Neural cell (in vitro differentiated cells): ENCODE measurements around the gene ACBD5. TPM values are rescaled to one million over a fixed set of nuclear protein-coding genes. Genes with fewer than 3 reads are reported as not detected.

ENCODE experiments used
- H2AFZ ChIP-seq: fragments of 200-600, 300-800 bp; sonication (generic), shearing (Covaris generic); 2 replicates; pipeline ENCODE4 v1.6.0; 2014; ENCODE audit warnings: low read depth, mild to moderate bottlenecking, antibody characterized with exemption, low read length, moderate library complexity
- H3F3A ChIP-seq: fragments of 200-600 bp; shearing (Covaris generic); 2 replicates; pipeline ENCODE4 v1.6.1; 2016; ENCODE audit warnings: mild to moderate bottlenecking, moderate library complexity, mixed read lengths, antibody characterized with exemption, low read length; ENCODE audit not compliant: insufficient read depth, poor library complexity, severe bottlenecking
- H3K27ac ChIP-seq: fragments of 200-600, 300-800 bp; sonication (generic), shearing (Covaris generic); 2 replicates; pipeline ENCODE4 v1.5.1; 2014; ENCODE audit warnings: mild to moderate bottlenecking, low read length, moderate library complexity
- H3K27me3 ChIP-seq: fragments of 300-800, 200-600 bp; sonication (generic), shearing (Covaris generic); 2 replicates; pipeline ENCODE4 v1.6.0; 2014; ENCODE audit warnings: mild to moderate bottlenecking, low read depth, low read length, moderate library complexity; ENCODE audit not compliant: insufficient read depth
- H3K36me3 ChIP-seq: fragments of 300-800, 200-600 bp; sonication (generic), shearing (Covaris generic); 2 replicates; pipeline ENCODE4 v1.5.1; 2014; ENCODE audit warnings: mild to moderate bottlenecking, antibody characterized with exemption, low read length, moderate library complexity; ENCODE audit not compliant: insufficient read depth
- H3K4me2 ChIP-seq: fragments of 300-800, 200-600 bp; sonication (generic), shearing (Covaris generic); 2 replicates; pipeline ENCODE4 v1.6.0; 2014; ENCODE audit warnings: mild to moderate bottlenecking, low read length
- H3K4me3 ChIP-seq: fragments of 300-800, 200-600 bp; sonication (generic), shearing (Covaris generic); 2 replicates; pipeline ENCODE4 v1.5.1; 2014; ENCODE audit warnings: mild to moderate bottlenecking, low read length, moderate library complexity
- H3K79me2 ChIP-seq: fragments of 200-600 bp; shearing (Covaris generic); replicated peaks from 2 replicates; pipeline ENCODE4 v1.6.0; 2014; ENCODE audit warnings: mild to moderate bottlenecking, low read length, moderate library complexity; ENCODE audit not compliant: insufficient read depth
- H3K9ac ChIP-seq: fragments of 300-800, 200-600 bp; sonication (generic), shearing (Covaris generic); 2 replicates; pipeline ENCODE4 v1.6.1; 2016; ENCODE audit warnings: mild to moderate bottlenecking, low read length, mixed read lengths
- H3K9me2 ChIP-seq: fragments of 200-600 bp; shearing (Covaris generic); 2 replicates; pipeline ENCODE4 v1.6.1; 2016; ENCODE audit warnings: mild to moderate bottlenecking, low read length, mixed read lengths; ENCODE audit not compliant: insufficient read depth
- H3K9me3 ChIP-seq: fragments of 200-600, 300-800 bp; sonication (generic), shearing (Covaris generic); 2 replicates; pipeline ENCODE4 v1.6.1; 2016; ENCODE audit warnings: mild to moderate bottlenecking, mixed run types, low read length, moderate library complexity, mixed read lengths
- H4K20me1 ChIP-seq: fragments of 200-600 bp; shearing (Covaris generic); 2 replicates; pipeline ENCODE4 v1.6.1; 2016; ENCODE audit warnings: mild to moderate bottlenecking, mixed run types; ENCODE audit not compliant: insufficient read depth
- EP300 ChIP-seq: fragments of 450-650 bp; conservative IDR thresholded peaks from 2 replicates; pipeline ENCODE4 v1.6.1; 2014; ENCODE audit warnings: antibody characterized with exemption, mild to moderate bottlenecking, moderate library complexity; ENCODE audit not compliant: poor library complexity, severe bottlenecking
- EZH2 ChIP-seq: fragments of 200-600, 300-800 bp; shearing (Covaris generic), sonication (generic); IDR thresholded peaks from 2 replicates; pipeline ENCODE4 v1.6.1; 2014; ENCODE audit warnings: antibody characterized with exemption, low read length, borderline replicate concordance, mild to moderate bottlenecking; ENCODE audit not compliant: insufficient read depth, poor library complexity, severe bottlenecking
- MXI1 ChIP-seq: fragments of 450-650 bp; conservative IDR thresholded peaks from 2 replicates; pipeline ENCODE4 v1.6.1; 2014; ENCODE audit warnings: antibody characterized with exemption, mild to moderate bottlenecking; ENCODE audit not compliant: poor library complexity, severe bottlenecking
- POLR2AphosphoS5 ChIP-seq: IDR thresholded peaks from 2 replicates; pipeline ENCODE4 v1.6.1; 2012
- RAD21 ChIP-seq: fragments of 450-650 bp; conservative IDR thresholded peaks from 2 replicates; pipeline ENCODE4 v1.6.1; 2014; ENCODE audit warnings: antibody characterized with exemption, mild to moderate bottlenecking, moderate library complexity
- SMC3 ChIP-seq: fragments of 450-650 bp; conservative IDR thresholded peaks from 2 replicates; pipeline ENCODE4 v1.6.1; 2014; ENCODE audit warnings: antibody characterized with exemption, mild to moderate bottlenecking, moderate library complexity; ENCODE audit not compliant: poor library complexity
- TAF1 ChIP-seq: IDR thresholded peaks from 2 replicates; pipeline ENCODE4 v1.6.1; 2012; ENCODE audit warnings: low read depth
- polyA plus RNA-seq: library from polyadenylated mRNA; depleted of rRNA; stranded (reverse); fragments of >200 nt; gene quantifications from 2 replicates; pipeline ENCODE4 v1.2.3, GENCODE V29; 2014
- TF ChIP-seq, protein P1 (sequence below): fragments of 450-650 bp; IDR thresholded peaks from 2 replicates; pipeline ENCODE4 v1.5.1; 2014; ENCODE audit warnings: antibody characterized with exemption, mild to moderate bottlenecking, moderate library complexity; ENCODE audit not compliant: poor library complexity, severe bottlenecking
- TF ChIP-seq, protein P2 (sequence below): IDR thresholded peaks from 2 replicates; pipeline ENCODE4 v1.6.1; 2012; ENCODE audit warnings: borderline replicate concordance

Gene ACBD5
- polyA plus RNA-seq, 1 donor from 2014 or later: 44.8 TPM

GRCh38 chr10:27188259-27188658 is 52.3 kb downstream of the ACBD5 start:
- TF ChIP-seq TAF1 (no peak), POLR2AphosphoS5 (no peak), EZH2 (no peak), RAD21 (no peak), EP300 (no peak), SMC3 (no peak), MXI1 (no peak)
- TF ChIP-seq, protein P1, sequence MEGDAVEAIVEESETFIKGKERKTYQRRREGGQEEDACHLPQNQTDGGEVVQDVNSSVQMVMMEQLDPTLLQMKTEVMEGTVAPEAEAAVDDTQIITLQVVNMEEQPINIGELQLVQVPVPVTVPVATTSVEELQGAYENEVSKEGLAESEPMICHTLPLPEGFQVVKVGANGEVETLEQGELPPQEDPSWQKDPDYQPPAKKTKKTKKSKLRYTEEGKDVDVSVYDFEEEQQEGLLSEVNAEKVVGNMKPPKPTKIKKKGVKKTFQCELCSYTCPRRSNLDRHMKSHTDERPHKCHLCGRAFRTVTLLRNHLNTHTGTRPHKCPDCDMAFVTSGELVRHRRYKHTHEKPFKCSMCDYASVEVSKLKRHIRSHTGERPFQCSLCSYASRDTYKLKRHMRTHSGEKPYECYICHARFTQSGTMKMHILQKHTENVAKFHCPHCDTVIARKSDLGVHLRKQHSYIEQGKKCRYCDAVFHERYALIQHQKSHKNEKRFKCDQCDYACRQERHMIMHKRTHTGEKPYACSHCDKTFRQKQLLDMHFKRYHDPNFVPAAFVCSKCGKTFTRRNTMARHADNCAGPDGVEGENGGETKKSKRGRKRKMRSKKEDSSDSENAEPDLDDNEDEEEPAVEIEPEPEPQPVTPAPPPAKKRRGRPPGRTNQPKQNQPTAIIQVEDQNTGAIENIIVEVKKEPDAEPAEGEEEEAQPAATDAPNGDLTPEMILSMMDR: no peak
- TF ChIP-seq, protein P2, sequence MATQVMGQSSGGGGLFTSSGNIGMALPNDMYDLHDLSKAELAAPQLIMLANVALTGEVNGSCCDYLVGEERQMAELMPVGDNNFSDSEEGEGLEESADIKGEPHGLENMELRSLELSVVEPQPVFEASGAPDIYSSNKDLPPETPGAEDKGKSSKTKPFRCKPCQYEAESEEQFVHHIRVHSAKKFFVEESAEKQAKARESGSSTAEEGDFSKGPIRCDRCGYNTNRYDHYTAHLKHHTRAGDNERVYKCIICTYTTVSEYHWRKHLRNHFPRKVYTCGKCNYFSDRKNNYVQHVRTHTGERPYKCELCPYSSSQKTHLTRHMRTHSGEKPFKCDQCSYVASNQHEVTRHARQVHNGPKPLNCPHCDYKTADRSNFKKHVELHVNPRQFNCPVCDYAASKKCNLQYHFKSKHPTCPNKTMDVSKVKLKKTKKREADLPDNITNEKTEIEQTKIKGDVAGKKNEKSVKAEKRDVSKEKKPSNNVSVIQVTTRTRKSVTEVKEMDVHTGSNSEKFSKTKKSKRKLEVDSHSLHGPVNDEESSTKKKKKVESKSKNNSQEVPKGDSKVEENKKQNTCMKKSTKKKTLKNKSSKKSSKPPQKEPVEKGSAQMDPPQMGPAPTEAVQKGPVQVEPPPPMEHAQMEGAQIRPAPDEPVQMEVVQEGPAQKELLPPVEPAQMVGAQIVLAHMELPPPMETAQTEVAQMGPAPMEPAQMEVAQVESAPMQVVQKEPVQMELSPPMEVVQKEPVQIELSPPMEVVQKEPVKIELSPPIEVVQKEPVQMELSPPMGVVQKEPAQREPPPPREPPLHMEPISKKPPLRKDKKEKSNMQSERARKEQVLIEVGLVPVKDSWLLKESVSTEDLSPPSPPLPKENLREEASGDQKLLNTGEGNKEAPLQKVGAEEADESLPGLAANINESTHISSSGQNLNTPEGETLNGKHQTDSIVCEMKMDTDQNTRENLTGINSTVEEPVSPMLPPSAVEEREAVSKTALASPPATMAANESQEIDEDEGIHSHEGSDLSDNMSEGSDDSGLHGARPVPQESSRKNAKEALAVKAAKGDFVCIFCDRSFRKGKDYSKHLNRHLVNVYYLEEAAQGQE: no peak
- H3K9me2 ChIP-seq: no peaks in the 10 kb centered on the region
- H3K27ac ChIP-seq: no peak overlapping the region

GRCh38 chr10:27169849-27170248 is 70.7 kb downstream of the ACBD5 start:
- Histone ChIP-seq H3K36me3 (no peaks in the 10 kb centered on the region), H3K79me2 (no peaks in the 10 kb centered on the region), H3K27ac (no peak overlapping the region), H3F3A (no peaks in the 10 kb centered on the region), H3K9me2 (no peaks in the 10 kb centered on the region), H3K4me2 (no peak overlapping the region), H4K20me1 (no peaks in the 10 kb centered on the region), H2AFZ (no peak overlapping the region), H3K4me3 (no peak overlapping the region), H3K9me3 (no peaks in the 10 kb centered on the region), H3K9ac (no peak overlapping the region), H3K27me3 (no peaks in the 10 kb centered on the region)
- TF ChIP-seq SMC3: no peak
- no peak for TF ChIP-seq RAD21
- no peak for TF ChIP-seq TAF1
- TF ChIP-seq, protein P1: no peak
- TF ChIP-seq, protein P2: no peak

More at GRCh38 chr10:27188259-27188658, 52.3 kb downstream of the ACBD5 start:
- Histone ChIP-seq H2AFZ (no peak overlapping the region), H3K27me3 (no peaks in the 10 kb centered on the region), H4K20me1 (no peaks in the 10 kb centered on the region), H3K36me3 (no peaks in the 10 kb centered on the region), H3K79me2 (no peaks in the 10 kb centered on the region), H3K9ac (no peak overlapping the region), H3F3A (no peaks in the 10 kb centered on the region), H3K4me3 (no peak overlapping the region), H3K4me2 (no peak overlapping the region), H3K9me3 (no peaks in the 10 kb centered on the region)
